GM13977 (cell line): Measurements from ENCODE around the gene MPP3.

ENCODE experiments used
- DNase-seq: peaks from one replicate; pipeline ENCODE4 v3.0.0; 2012; ENCODE audit warnings: low spot score
- in situ Hi-C: fragments of 300-500 bp; cut with MboI; formaldehyde crosslinking; loops from one replicate; pipeline ENCODE4 v1.12.0; 2022; ENCODE audit warnings: low sequenced_read_pairs, low pct_unique_long_range_greater_than_20kb, mixed read lengths, inconsistent platforms; ENCODE audit not compliant: unreplicated experiment
- TF ChIP-seq, protein P1 (sequence below): IDR thresholded peaks from 2 replicates; pipeline ENCODE4 v1.5.1; 2012; ENCODE audit warnings: mild to moderate bottlenecking, control low read depth; ENCODE audit not compliant: insufficient read depth; ENCODE audit errors: extremely low read depth, missing control alignments

The MPP3 gene, protein sequence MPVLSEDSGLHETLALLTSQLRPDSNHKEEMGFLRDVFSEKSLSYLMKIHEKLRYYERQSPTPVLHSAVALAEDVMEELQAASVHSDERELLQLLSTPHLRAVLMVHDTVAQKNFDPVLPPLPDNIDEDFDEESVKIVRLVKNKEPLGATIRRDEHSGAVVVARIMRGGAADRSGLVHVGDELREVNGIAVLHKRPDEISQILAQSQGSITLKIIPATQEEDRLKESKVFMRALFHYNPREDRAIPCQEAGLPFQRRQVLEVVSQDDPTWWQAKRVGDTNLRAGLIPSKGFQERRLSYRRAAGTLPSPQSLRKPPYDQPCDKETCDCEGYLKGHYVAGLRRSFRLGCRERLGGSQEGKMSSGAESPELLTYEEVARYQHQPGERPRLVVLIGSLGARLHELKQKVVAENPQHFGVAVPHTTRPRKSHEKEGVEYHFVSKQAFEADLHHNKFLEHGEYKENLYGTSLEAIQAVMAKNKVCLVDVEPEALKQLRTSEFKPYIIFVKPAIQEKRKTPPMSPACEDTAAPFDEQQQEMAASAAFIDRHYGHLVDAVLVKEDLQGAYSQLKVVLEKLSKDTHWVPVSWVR

DNA sequence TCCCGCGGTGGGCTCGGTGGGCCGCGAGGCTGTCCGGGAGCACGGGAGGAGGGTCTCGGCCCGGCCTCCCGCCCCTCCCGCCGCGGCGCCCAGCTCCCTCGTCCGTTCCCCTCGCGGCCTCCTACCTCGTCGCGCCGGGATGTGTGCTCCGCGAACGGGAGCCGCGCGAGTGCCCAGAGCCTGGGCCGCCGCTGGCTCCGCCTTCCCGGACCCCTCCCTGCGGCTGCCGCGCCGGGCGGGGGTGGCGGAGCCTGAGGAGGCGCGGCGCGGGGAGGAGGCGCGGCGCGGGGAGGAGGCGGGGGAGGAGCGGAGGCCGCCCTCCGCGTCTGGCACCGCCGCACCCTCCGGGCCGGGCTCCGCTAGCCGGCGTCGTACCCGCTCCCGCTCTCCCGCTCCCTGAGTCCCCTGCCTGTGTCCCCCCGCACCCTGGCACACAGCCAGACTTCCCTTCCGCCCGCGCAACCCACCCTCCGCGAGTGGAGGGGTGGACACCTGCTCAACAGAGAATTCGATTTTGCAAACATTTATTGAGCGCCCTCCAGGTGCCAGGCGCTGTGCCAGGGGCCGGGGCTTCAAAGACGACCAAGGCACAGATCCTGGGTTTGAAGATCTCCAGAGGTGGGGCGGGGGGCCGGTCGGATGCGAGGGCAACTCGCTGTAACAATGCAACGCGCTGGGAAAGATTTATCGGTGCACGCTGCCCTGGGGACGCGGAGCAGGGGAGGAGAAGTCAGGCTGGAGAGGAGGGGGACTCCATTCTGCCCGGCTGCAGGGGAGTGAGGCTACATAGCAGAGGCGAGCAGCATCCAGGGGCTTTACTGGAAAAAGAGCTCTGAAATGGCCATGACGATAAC, at the start of gene MPP3:
TSS of gene MPP3 (minus strand) at position 171 of the 854 bp plus-strand sequence. CDS start 1,240 bp downstream, outside the sequence.
- TF ChIP-seq, protein P1, sequence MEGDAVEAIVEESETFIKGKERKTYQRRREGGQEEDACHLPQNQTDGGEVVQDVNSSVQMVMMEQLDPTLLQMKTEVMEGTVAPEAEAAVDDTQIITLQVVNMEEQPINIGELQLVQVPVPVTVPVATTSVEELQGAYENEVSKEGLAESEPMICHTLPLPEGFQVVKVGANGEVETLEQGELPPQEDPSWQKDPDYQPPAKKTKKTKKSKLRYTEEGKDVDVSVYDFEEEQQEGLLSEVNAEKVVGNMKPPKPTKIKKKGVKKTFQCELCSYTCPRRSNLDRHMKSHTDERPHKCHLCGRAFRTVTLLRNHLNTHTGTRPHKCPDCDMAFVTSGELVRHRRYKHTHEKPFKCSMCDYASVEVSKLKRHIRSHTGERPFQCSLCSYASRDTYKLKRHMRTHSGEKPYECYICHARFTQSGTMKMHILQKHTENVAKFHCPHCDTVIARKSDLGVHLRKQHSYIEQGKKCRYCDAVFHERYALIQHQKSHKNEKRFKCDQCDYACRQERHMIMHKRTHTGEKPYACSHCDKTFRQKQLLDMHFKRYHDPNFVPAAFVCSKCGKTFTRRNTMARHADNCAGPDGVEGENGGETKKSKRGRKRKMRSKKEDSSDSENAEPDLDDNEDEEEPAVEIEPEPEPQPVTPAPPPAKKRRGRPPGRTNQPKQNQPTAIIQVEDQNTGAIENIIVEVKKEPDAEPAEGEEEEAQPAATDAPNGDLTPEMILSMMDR: no peak
- in situ Hi-C loops: no loop called here
- DNase-seq: peak; percentile 71

DNA sequence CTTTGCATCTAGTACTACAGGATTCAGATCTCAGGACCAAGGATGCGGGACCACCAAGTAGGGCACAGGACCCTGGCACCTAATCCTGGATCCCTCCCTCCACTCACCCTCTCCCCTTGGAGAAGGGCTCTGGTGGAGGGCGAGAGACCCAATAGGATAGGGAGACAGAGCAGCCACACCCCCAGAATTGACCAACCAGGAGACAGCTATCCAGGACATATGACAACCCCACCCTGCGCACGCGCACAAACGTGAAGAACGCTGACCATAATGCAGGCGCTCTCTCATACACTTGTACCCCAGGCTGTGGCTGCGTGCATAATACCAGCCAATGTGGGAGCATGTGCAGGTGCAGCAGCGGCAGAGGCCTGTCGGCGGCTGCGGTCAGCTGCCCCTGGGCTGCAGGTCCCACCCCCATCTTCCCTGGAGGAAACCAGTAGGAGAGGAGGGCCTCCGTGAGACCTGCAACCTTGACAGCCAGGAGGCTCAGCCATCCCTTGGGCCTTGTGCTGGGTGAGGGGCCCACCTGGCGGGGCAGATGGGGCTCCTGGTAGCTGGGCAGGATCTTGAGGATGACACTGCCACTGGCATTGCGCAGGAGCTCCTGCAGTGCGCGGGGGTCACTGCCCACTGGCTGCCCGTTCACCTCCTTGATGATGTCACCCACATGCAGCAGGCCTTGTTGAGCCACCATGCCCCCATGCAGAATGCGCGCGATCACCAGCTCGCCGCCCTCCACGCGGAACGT, 49.0 kb upstream of the MPP3 start:
- TF ChIP-seq, protein P1: no peak
- in situ Hi-C loops: no loop called here
- DNase-seq: no peak

DNA sequence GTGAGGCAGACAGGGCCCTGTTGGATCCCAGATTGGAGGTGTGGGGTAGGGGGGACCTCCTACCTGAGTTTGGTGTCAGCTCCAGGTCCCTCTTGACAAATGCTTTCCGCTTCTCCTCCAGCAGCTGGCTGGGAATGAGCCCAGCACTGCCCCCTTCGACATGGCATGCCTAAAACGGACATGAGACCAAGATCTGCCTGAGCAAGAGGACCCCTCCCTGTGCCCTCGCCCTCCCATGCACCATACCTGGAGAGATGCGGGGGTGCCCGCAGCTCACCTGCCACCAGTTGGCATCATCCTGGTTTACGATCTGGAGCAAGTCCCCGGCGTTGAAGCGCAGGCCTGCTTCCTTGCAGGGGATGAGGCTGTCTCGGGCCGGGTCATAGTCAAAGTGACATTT, 48.2 kb upstream of the MPP3 start:
- TF ChIP-seq, protein P1: no peak
- no peak for DNase-seq
- in situ Hi-C loops: no loop called here

DNA sequence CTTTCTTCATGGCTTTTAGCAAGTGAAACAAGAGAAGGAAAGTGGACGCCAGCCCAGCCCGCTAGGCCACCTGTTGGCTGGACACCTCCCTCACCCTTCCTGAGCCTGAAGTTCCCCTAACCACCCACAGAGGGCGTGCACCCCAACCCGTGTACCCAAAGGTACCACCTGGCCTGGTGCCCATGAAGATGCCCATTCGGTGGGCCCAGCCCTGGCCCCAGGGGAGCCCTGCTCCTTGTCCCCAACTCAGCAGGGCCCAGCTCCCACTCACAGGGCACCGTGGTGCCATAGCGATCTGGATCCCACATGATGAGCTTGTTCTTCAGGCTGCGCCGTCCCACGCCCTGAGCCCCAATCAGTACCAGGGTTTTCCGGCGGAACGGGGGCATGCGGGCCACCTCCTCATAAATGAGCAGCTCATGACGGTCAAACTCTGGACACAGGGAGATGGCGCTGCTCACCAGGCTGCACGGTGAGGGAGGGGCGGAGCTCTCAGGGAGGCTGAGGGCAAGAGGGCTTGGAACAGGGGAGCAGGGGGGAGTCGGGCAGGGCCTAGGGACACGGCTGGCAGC, 47.6 kb upstream of the MPP3 start:
- in situ Hi-C loops: no loop called here
- TF ChIP-seq, protein P1: peak; percentile 59
- peak; percentile 74 for DNase-seq

DNA sequence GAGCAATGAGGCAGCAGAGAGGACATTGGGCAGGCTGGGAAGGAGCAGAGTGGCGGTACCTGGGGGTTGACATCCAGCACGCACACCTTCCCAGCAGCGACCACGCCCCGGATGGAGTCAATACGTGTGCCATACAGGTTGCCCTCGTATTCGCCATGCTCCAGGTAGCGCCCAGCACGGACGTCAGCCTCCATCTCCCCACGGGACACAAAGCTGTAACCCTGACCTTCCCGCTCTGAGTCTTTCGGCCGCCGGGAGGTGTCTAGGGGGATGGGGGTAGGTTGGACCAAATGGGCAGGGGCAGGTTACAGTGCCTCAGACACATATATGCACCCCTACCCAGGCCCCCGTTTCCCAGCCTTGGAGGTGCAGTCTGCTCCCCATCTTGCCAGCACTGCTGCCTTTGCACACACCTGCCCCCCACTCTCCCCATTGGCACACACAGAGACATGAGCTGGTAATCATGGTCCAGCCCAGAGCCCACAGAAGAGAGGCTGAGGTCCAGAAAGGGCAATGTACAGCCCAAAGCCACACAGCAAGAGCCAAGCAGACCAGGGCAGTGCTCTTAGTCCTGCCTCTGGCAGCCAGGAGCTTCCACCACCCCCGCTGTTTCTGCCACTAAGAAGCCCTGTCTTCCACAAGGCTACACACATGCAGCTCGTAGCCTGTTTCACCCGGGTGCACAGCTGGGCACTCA, 46.9 kb upstream of the MPP3 start:
- DNase-seq: no peak
- in situ Hi-C loops: no loop called here
- TF ChIP-seq, protein P1: no peak
